ENCODE measurements around the gene ABCD1. TPM values are rescaled to one million over a fixed set of nuclear protein-coding genes. Genes with fewer than 3 reads are reported as not detected.
"Not testable (repeated sequence)": the region's sequence is repeated elsewhere in the genome, so short reads cannot be mapped to it uniquely, and the experiment has no call there.

The ABCD1 gene
- total RNA-seq, 1 experiment from 2014 or later, result 44.9 TPM

GRCh38 chrX:153699784-153700371 lies 24.8 kb upstream of the ABCD1 start:
- H3K36me3 ChIP-seq (ENCODE audit: low read depth); H3F3A ChIP-seq (ENCODE audit: insufficient read depth, low read depth); H3K4me3 ChIP-seq; H3K9me2 ChIP-seq (ENCODE audit: insufficient read depth); H3K9me3 ChIP-seq (ENCODE audit: insufficient read depth, low read depth); H3K4me1 ChIP-seq (replicated peaks; ENCODE audit: insufficient read depth); POLR2A ChIA-PET (ENCODE audit: unreplicated experiment); H3K79me2 ChIP-seq (ENCODE audit: low read depth); H3K27ac ChIP-seq; H2AFZ ChIP-seq; BruUV-seq (replicated peaks); H4K20me1 ChIP-seq (ENCODE audit: insufficient read depth); H3K4me2 ChIP-seq; DNase-seq; CTCF ChIA-PET; H3K27me3 ChIP-seq (ENCODE audit: insufficient read depth, low read depth): not testable (repeated sequence)
- intact Hi-C loops (cut with micrococcal nuclease; ENCODE audit: unreplicated experiment), result loop anchor here (10.0 kb wide), 1 partner anchor 185 kb away; the partner anchor contains the start of gene L1CAM

DNA sequence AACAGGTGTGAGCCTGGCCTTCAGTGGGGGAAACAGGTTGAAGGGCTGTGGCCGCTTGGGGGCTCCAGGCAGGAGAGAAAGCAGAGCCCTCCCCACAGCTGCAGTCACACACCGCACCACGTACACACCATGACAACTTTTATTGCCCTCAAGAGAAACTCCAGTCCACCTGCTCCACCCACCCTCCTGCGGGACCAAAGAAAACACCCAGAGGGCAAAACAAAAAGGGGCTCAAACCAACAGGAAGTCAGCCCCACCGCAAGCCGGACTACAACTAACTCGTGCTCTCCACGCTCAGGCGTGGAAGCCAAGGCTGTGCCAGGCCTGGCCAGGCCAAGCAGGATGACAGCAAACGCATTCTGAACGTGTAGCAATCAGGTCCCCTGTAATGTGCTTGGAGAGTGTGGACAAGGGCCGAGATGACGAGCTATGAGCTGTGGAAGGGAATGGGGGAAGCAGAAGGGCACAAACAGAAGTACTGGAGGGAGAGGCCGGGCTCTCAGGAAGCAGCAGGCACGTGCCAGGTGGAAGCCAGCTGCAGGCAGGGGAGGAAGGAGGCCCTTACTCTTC lies 24.2 kb upstream of the ABCD1 start:
- H3K4me2 ChIP-seq, result no peak overlapping the region
- no peaks in the 10 kb centered on the region for H3K9me2 ChIP-seq (ENCODE audit: insufficient read depth)
- ChIA-PET CTCF (no interaction called here), POLR2A (ENCODE audit: unreplicated experiment) (no interaction called here)
- no peaks in the 10 kb centered on the region for H3F3A ChIP-seq (ENCODE audit: insufficient read depth, low read depth)
- H3K27ac ChIP-seq, result no peak overlapping the region
- H4K20me1 ChIP-seq (ENCODE audit: insufficient read depth), result no peaks in the 10 kb centered on the region
- TSS peak; percentile 56 for BruUV-seq (replicated peaks)
- H3K4me3 ChIP-seq, result no peak overlapping the region
- H2AFZ ChIP-seq, result no peak overlapping the region
- no peaks in the 10 kb centered on the region for H3K79me2 ChIP-seq (ENCODE audit: low read depth)
- H3K9me3 ChIP-seq (ENCODE audit: insufficient read depth, low read depth), result no peaks in the 10 kb centered on the region
- TF ChIP-seq CTCF (conservative IDR thresholded peaks at IDR 0.05) (no peak), EZH2 (IDR thresholded peaks at IDR 0.05; ENCODE audit: low read depth) (no peak)
- no peaks in the 10 kb centered on the region for H3K27me3 ChIP-seq (ENCODE audit: insufficient read depth, low read depth)
- intact Hi-C loops (cut with micrococcal nuclease; ENCODE audit: unreplicated experiment), result loop anchor here (10.0 kb wide), 1 partner anchor 184 kb away; the partner anchor contains the start of gene L1CAM
- no peak for DNase-seq
- H3K4me1 ChIP-seq (replicated peaks; ENCODE audit: insufficient read depth), result no peaks in the 10 kb centered on the region
- no peaks in the 10 kb centered on the region for H3K36me3 ChIP-seq (ENCODE audit: low read depth)

DNA sequence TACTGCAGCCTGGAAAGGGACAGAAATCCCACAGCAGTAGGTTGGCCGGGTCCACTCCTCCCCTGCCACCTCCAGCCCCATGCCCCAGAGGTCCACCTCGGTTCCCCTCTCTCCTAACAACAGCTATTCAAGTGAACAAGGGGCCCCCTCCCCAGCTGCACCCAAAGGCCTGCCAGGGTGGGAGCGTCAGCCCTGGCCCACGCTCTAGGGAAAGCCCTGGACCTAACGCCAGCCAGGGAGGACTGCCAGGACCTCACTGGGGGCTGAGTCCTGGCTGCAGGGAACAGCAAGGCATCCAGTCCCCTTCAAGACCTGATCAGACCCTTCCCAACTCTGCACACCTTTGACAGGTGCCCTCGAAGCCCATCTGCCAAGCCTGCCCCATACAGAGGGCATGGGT lies 23.7 kb upstream of the ABCD1 start:
- POLR2A ChIA-PET (ENCODE audit: unreplicated experiment), result no interaction called here
- H3K4me2 ChIP-seq, result no peak overlapping the region
- H3K36me3 ChIP-seq (ENCODE audit: low read depth), result no peaks in the 10 kb centered on the region
- no peaks in the 10 kb centered on the region for H4K20me1 ChIP-seq (ENCODE audit: insufficient read depth)
- intact Hi-C loops (cut with micrococcal nuclease; ENCODE audit: unreplicated experiment), result loop anchor here (10.0 kb wide), 1 partner anchor 184 kb away; the partner anchor contains the start of gene L1CAM
- no peak overlapping the region for H3K4me3 ChIP-seq
- no peak overlapping the region for H3K27ac ChIP-seq
- H3K9me3 ChIP-seq (ENCODE audit: insufficient read depth, low read depth), result no peaks in the 10 kb centered on the region
- no peak overlapping the region for H2AFZ ChIP-seq
- no peak for DNase-seq
- H3K9me2 ChIP-seq (ENCODE audit: insufficient read depth), result no peaks in the 10 kb centered on the region
- H3K27me3 ChIP-seq (ENCODE audit: insufficient read depth, low read depth), result no peaks in the 10 kb centered on the region
- H3K4me1 ChIP-seq (replicated peaks; ENCODE audit: insufficient read depth), result no peaks in the 10 kb centered on the region
- H3K79me2 ChIP-seq (ENCODE audit: low read depth), result no peaks in the 10 kb centered on the region
- CTCF ChIA-PET, result no interaction called here
- no TSS peak for BruUV-seq (replicated peaks)
- TF ChIP-seq EZH2 (IDR thresholded peaks at IDR 0.05; ENCODE audit: low read depth) (no peak), CTCF (conservative IDR thresholded peaks at IDR 0.05) (no peak)
- no peaks in the 10 kb centered on the region for H3F3A ChIP-seq (ENCODE audit: insufficient read depth, low read depth)

All from PC-9 (cell line).